Fibroblast of the aortic adventitia (primary cell): ENCODE measurements around the gene RIBC1. TPM values are rescaled to one million over a fixed set of nuclear protein-coding genes. Genes with fewer than 3 reads are reported as not detected.
A peak's percentile ranks its signal among the peaks of the same experiment; 100 is the strongest.
"Not testable (repeated sequence)": the region's sequence is repeated elsewhere in the genome, so short reads cannot be mapped to it uniquely, and the experiment has no call there.

Experiments
- DNase-seq: peaks from one replicate; pipeline ENCODE4 v3.0.0-alpha.2; 2010; ENCODE audit warnings: low read depth
- H3K4me3 ChIP-seq: 2 replicates; pipeline ENCODE4 v1.5.1; 2011; ENCODE audit warnings: low read depth, mild to moderate bottlenecking, control low read depth, low read length, moderate library complexity
- CTCF ChIP-seq: IDR thresholded peaks from 2 replicates; pipeline ENCODE4 v1.5.1; 2011; ENCODE audit warnings: mild to moderate bottlenecking, low read length, control low read depth, inconsistent platforms; ENCODE audit not compliant: insufficient read depth
- total RNA-seq: library from RNA; depleted of rRNA; stranded (reverse); fragments of >200 nt; gene quantifications from 2 replicates; pipeline ENCODE4 v1.2.3, GENCODE V29; 2012; ENCODE audit warnings: low replicate concordance

Gene RIBC1
- total RNA-seq, 1 donor = 0.36 TPM

GRCh38 chrX:53452812-53453211 lies 30.1 kb downstream of the RIBC1 start:
- DNase-seq = no peak
- H3K4me3 ChIP-seq = no peak overlapping the region
- no peak for TF ChIP-seq CTCF

GRCh38 chrX:53456254-53456653 lies 33.6 kb downstream of the RIBC1 start:
- H3K4me3 ChIP-seq = no peak overlapping the region
- no peak for TF ChIP-seq CTCF
- DNase-seq = no peak

GRCh38 chrX:53458082-53458481 lies 35.4 kb downstream of the RIBC1 start:
- peak; percentile 37 for DNase-seq
- peak; percentile 33 for TF ChIP-seq CTCF
- H3K4me3 ChIP-seq = no peak overlapping the region

GRCh38 chrX:53468659-53469058 lies 46.0 kb downstream of the RIBC1 start:
- not testable (repeated sequence) for H3K4me3 ChIP-seq

GRCh38 chrX:53471346-53471745 lies 48.7 kb downstream of the RIBC1 start:
- TF ChIP-seq CTCF = no peak
- no peak overlapping the region for H3K4me3 ChIP-seq
- no peak for DNase-seq

More at GRCh38 chrX:53468659-53469058, 46.0 kb downstream of the RIBC1 start:
- not testable (repeated sequence) for DNase-seq

GRCh38 chrX:53474707-53475106 lies 52.0 kb downstream of the RIBC1 start:
- no peak for DNase-seq
- no peak for TF ChIP-seq CTCF
- H3K4me3 ChIP-seq = no peak overlapping the region

GRCh38 chrX:53476371-53476770 lies 53.7 kb downstream of the RIBC1 start:
- peak; percentile 42 for DNase-seq
- no peak overlapping the region for H3K4me3 ChIP-seq
- no peak for TF ChIP-seq CTCF

GRCh38 chrX:53479301-53479700 lies 56.6 kb downstream of the RIBC1 start:
- no peak overlapping the region for H3K4me3 ChIP-seq
- TF ChIP-seq CTCF = no peak
- DNase-seq = no peak
